ENCODE data around the gene PTPRE.

Gene PTPRE

GRCh38 chr10:128052696-128053095 is 145.8 kb downstream of the PTPRE start:
- Histone ChIP-seq H3K9me2 (replicated peaks; ENCODE audit: low read depth, low read length) (no peaks in the 10 kb centered on the region), H3F3A (ENCODE audit: low read depth) (no peaks in the 10 kb centered on the region), H3K4me1 (ENCODE audit: insufficient read depth, low read length, poor library complexity, severe bottlenecking) (peaks cover 39% of the 10 kb centered on the region), H2AFZ (ENCODE audit: low read length) (no peak overlapping the region), H4K20me1 (ENCODE audit: insufficient read depth, low read length, poor library complexity, severe bottlenecking) (peaks cover 5% of the 10 kb centered on the region), H3K9me3 (ENCODE audit: insufficient read depth, low read depth, low read length) (no peaks in the 10 kb centered on the region), H3K79me2 (ENCODE audit: insufficient read depth, low read length) (peaks cover 49% of the 10 kb centered on the region), H3K9ac (ENCODE audit: low read depth, low read length, poor library complexity, severe bottlenecking) (no peak overlapping the region), H3K4me2 (ENCODE audit: low read depth, low read length, poor library complexity, severe bottlenecking) (no peak overlapping the region), H3K4me3 (ENCODE audit: low read length, poor library complexity, severe bottlenecking) (no peak overlapping the region), H3K27me3 (ENCODE audit: insufficient read depth, low read length, poor library complexity, severe bottlenecking) (no peaks in the 10 kb centered on the region), H3K36me3 (ENCODE audit: insufficient read depth, low read length) (peaks cover 28% of the 10 kb centered on the region; the same call in 1 of the 2 replicates)
- no peak for TF ChIP-seq EZH2phosphoT487 (IDR thresholded peaks at IDR 0.05; ENCODE audit: borderline replicate concordance)
- no peak for TF ChIP-seq CTCF (conservative IDR thresholded peaks at IDR 0.05; ENCODE audit: low read length)

GRCh38 chr10:128053356-128053755 is 146.5 kb downstream of the PTPRE start:
- Histone ChIP-seq H3K4me2 (ENCODE audit: low read depth, low read length, poor library complexity, severe bottlenecking) (no peak overlapping the region), H3K79me2 (ENCODE audit: insufficient read depth, low read length) (peaks cover 43% of the 10 kb centered on the region), H3F3A (ENCODE audit: low read depth) (no peaks in the 10 kb centered on the region)

DNA sequence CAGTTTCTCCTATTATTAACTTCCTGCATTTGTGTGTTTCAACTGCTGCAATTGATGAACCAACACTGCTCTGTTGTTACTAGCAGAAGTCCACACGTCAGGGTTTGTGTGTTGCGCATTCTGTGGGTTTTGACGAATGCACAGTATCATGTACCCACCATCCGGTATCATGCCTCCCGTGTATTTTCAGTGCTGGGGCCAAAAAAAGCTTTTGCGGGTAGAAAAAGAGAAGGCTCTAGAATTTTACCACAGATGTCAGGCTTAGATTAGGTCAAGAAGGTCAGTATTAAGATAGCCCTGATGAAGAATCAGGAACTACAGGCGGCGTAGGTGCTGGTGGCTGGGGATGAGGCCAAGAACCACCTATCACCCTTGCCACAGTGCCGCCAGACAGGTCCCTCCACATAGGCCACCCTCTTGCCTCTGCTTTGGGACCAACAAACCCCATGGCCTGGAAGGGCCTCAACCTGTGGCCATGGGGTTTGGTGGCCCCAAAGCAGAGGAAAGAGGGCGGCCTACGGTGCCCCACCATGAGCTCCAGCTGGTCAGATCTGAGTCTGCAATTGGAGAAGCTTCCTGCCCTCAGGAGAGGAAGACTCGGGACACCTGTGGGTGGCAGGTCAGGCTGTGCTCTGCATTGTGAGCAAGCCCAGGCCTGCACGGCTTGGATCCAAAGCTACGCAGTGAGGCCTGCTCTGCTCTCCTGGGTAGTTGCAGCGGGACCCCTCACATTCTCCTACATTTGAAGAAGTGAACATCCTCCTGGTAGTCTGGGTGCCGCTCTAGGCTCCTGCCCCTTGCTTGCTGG is 147.5 kb downstream of the PTPRE start:
- H3K36me3 ChIP-seq (ENCODE audit: insufficient read depth, low read length): peaks cover 34% of the 10 kb centered on the region; the same call in 1 of the 2 replicates
- no peak overlapping the region for H3K4me2 ChIP-seq (ENCODE audit: low read depth, low read length, poor library complexity, severe bottlenecking)
- no peak overlapping the region for H3K4me3 ChIP-seq (ENCODE audit: low read length, poor library complexity, severe bottlenecking)
- H4K20me1 ChIP-seq (ENCODE audit: insufficient read depth, low read length, poor library complexity, severe bottlenecking): peaks cover 5% of the 10 kb centered on the region
- H3K9me2 ChIP-seq (replicated peaks; ENCODE audit: low read depth, low read length): no peaks in the 10 kb centered on the region
- H3K27me3 ChIP-seq (ENCODE audit: insufficient read depth, low read length, poor library complexity, severe bottlenecking): no peaks in the 10 kb centered on the region
- TF ChIP-seq CTCF (conservative IDR thresholded peaks at IDR 0.05; ENCODE audit: low read length) (no peak), EZH2phosphoT487 (IDR thresholded peaks at IDR 0.05; ENCODE audit: borderline replicate concordance) (no peak)
- H3K79me2 ChIP-seq (ENCODE audit: insufficient read depth, low read length): peaks cover 33% of the 10 kb centered on the region
- no peak overlapping the region for H3K9ac ChIP-seq (ENCODE audit: low read depth, low read length, poor library complexity, severe bottlenecking)
- no peaks in the 10 kb centered on the region for H3F3A ChIP-seq (ENCODE audit: low read depth)
- no peaks in the 10 kb centered on the region for H3K9me3 ChIP-seq (ENCODE audit: insufficient read depth, low read depth, low read length)
- H2AFZ ChIP-seq (ENCODE audit: low read length): no peak overlapping the region
- peaks cover 34% of the 10 kb centered on the region for H3K4me1 ChIP-seq (ENCODE audit: insufficient read depth, low read length, poor library complexity, severe bottlenecking)

More at GRCh38 chr10:128053356-128053755, 146.5 kb downstream of the PTPRE start:
- no peak for TF ChIP-seq CTCF (conservative IDR thresholded peaks at IDR 0.05; ENCODE audit: low read length)
- no peak for TF ChIP-seq EZH2phosphoT487 (IDR thresholded peaks at IDR 0.05; ENCODE audit: borderline replicate concordance)
- Histone ChIP-seq H3K9ac (ENCODE audit: low read depth, low read length, poor library complexity, severe bottlenecking) (no peak overlapping the region), H3K36me3 (ENCODE audit: insufficient read depth, low read length) (peaks cover 33% of the 10 kb centered on the region; the same call in 1 of the 2 replicates), H3K9me3 (ENCODE audit: insufficient read depth, low read depth, low read length) (no peaks in the 10 kb centered on the region), H4K20me1 (ENCODE audit: insufficient read depth, low read length, poor library complexity, severe bottlenecking) (peaks cover 5% of the 10 kb centered on the region), H3K27me3 (ENCODE audit: insufficient read depth, low read length, poor library complexity, severe bottlenecking) (no peaks in the 10 kb centered on the region), H3K9me2 (replicated peaks; ENCODE audit: low read depth, low read length) (no peaks in the 10 kb centered on the region), H3K4me3 (ENCODE audit: low read length, poor library complexity, severe bottlenecking) (no peak overlapping the region), H2AFZ (ENCODE audit: low read length) (no peak overlapping the region), H3K4me1 (ENCODE audit: insufficient read depth, low read length, poor library complexity, severe bottlenecking) (peaks cover 39% of the 10 kb centered on the region)

All from Loucy (cell line).